Occipital lobe (tissue), 2 donors: ENCODE data around the gene EEFSEC. TPM values are rescaled to one million over a fixed set of nuclear protein-coding genes. Genes with fewer than 3 reads are reported as not detected.

ENCODE experiments used
- DNase-seq: peaks from one replicate; lab custom pipeline; 2025; lab: John Stamatoyannopoulos, UW
- total RNA-seq: library from RNA; depleted of rRNA; stranded (reverse); fragments of >200 nt; gene quantifications from one replicate; pipeline ENCODE4 v1.2.3, GENCODE V29; 2014

The EEFSEC gene
- total RNA-seq, 1 donor from 2014 or later, result 5.1 TPM

GRCh38 chr3:128330214-128330842 lies 177.0 kb downstream of the EEFSEC start:
- DNase-seq, result no peak

- DNase-seq, result no peak
These were observed 180.9 kb downstream of the EEFSEC start for GRCh38 chr3:128334086-128334645.

- no peak for DNase-seq
These were observed 181.5 kb downstream of the EEFSEC start for GRCh38 chr3:128334766-128335165.

- DNase-seq, result no peak
These were observed 182.5 kb downstream of the EEFSEC start for GRCh38 chr3:128335621-128336296.

GRCh38 chr3:128336337-128337156 lies 183.3 kb downstream of the EEFSEC start:
- DNase-seq, result no peak

GRCh38 chr3:128337305-128337704 lies 184.0 kb downstream of the EEFSEC start:
- DNase-seq, result no peak

GRCh38 chr3:128338536-128339330 lies 185.5 kb downstream of the EEFSEC start:
- DNase-seq, result no peak

- DNase-seq, result no peak
These were observed 186.3 kb downstream of the EEFSEC start for GRCh38 chr3:128339491-128340012.

- DNase-seq, result no peak
These were observed 187.1 kb downstream of the EEFSEC start for GRCh38 chr3:128340198-128340903.

GRCh38 chr3:128340904-128341555 lies 187.7 kb downstream of the EEFSEC start:
- DNase-seq, result no peak

- DNase-seq, result no peak
These were observed 188.5 kb downstream of the EEFSEC start for GRCh38 chr3:128341659-128342395.

- DNase-seq, result no peak
These were observed 189.5 kb downstream of the EEFSEC start for GRCh38 chr3:128342701-128343180.

GRCh38 chr3:128343287-128344051 lies 190.2 kb downstream of the EEFSEC start:
- no peak for DNase-seq

- DNase-seq, result no peak
These were observed 190.9 kb downstream of the EEFSEC start for GRCh38 chr3:128344052-128344735.

- no peak for DNase-seq
These were observed 191.9 kb downstream of the EEFSEC start for GRCh38 chr3:128345196-128345595.

GRCh38 chr3:128346562-128346961 lies 193.3 kb downstream of the EEFSEC start:
- DNase-seq, result no peak

GRCh38 chr3:128347282-128347681 lies 194.0 kb downstream of the EEFSEC start:
- DNase-seq, result no peak

GRCh38 chr3:128348075-128348474 lies 194.8 kb downstream of the EEFSEC start:
- no peak for DNase-seq
